GM12878 (cell line): ENCODE results near the gene LUZP2. TPM values are rescaled to one million over a fixed set of nuclear protein-coding genes. Genes with fewer than 3 reads are reported as not detected.

Experiments
- ATAC-seq: fragments of 200-7000 bp; cut with Tn5 transposase; 3 replicates; pipeline ENCODE4 v1.9.1; 2020; ENCODE audit warnings: mild to moderate bottlenecking, moderate library complexity
- BruUV-seq: library from RNA; stranded (reverse); fragments of 400-500 nt; replicated peaks from 2 replicates; lab custom pipeline; 2021; lab: Mats Ljungman, UMichigan
- CTCF ChIA-PET: fragments of 300-600 bp; sonication (Branson Sonifier 250); formaldehyde crosslinking; extraction: SDS; loops from one replicate; lab custom pipeline; 2021; ENCODE audit warnings: inconsistent platforms; lab: Yijun Ruan, JAX
- POLR2A ChIA-PET: fragments of 350-600 bp; formaldehyde crosslinking; extraction: SDS; loops from one replicate; lab custom pipeline; 2021; ENCODE audit warnings: inconsistent platforms; lab: Charles Lee
- RAD21 ChIA-PET: fragments of 300-600 bp; sonication (Branson Sonifier 250); formaldehyde crosslinking; loops from one replicate; lab custom pipeline; 2023; ENCODE audit warnings: antibody characterized with exemption; ENCODE audit not compliant: unreplicated experiment; lab: Charles Lee
- SMC1A ChIA-PET: fragments of 300-600 bp; sonication (Branson Sonifier 250); formaldehyde crosslinking; loops from one replicate; lab custom pipeline; 2023; ENCODE audit not compliant: unreplicated experiment, uncharacterized antibody; lab: Charles Lee
- DNase-seq: peaks from one replicate; pipeline ENCODE4 v3.0.0-alpha.2; 2011; ENCODE audit warnings: low read depth, low spot score
- FAIRE-seq: peaks from 3 replicates; lab custom pipeline; 2011; peaks lifted over from hg19 to GRCh38; lab: Jason Lieb, UNC
- H2AFZ ChIP-seq: 2 replicates; pipeline ENCODE4 v1.6.0; 2011; ENCODE audit warnings: low read depth, low read length, control low read depth; ENCODE audit not compliant: control insufficient read depth
- H3K27ac ChIP-seq: 2 replicates; pipeline ENCODE4 v1.5.1; 2011; ENCODE audit warnings: control low read depth; ENCODE audit not compliant: control insufficient read depth, insufficient read depth
- H3K27me3 ChIP-seq, 2 experiments: replicated peaks in 1 of 2; 2 replicates each; pipeline versions ENCODE4 v1.6.0 to v1.6.1; 2011; ENCODE audit warnings: low read length in 1 of 2; ENCODE audit not compliant: control insufficient read depth in 2 of 2, insufficient read depth in 2 of 2
- H3K36me3 ChIP-seq, 2 experiments: 2 replicates each; pipeline ENCODE4 v1.5.1; 2011; ENCODE audit warnings: low read length in 1 of 2; ENCODE audit not compliant: control insufficient read depth in 2 of 2, insufficient read depth in 2 of 2
- H3K4me1 ChIP-seq: 2 replicates; pipeline ENCODE4 v1.6.1; 2011; ENCODE audit warnings: mild to moderate bottlenecking, low read length, moderate library complexity, mixed read lengths; ENCODE audit not compliant: control insufficient read depth, insufficient read depth
- H3K4me2 ChIP-seq: 2 replicates; pipeline ENCODE4 v1.6.0; 2011; ENCODE audit warnings: control low read depth; ENCODE audit not compliant: control insufficient read depth, insufficient read depth
- H3K4me3 ChIP-seq: fragments of 200-600 bp; sonication (generic); 2 replicates; pipeline ENCODE4 v1.5.1; 2016
- H3K79me2 ChIP-seq: 2 replicates; pipeline ENCODE4 v1.6.0; 2011; ENCODE audit warnings: low read length; ENCODE audit not compliant: control insufficient read depth, insufficient read depth
- H3K9ac ChIP-seq: 2 replicates; pipeline ENCODE4 v1.8.0; 2011; ENCODE audit warnings: low read length, control low read depth, mixed read lengths; ENCODE audit not compliant: control insufficient read depth, insufficient read depth
- H3K9me3 ChIP-seq: replicated peaks from 3 replicates; pipeline ENCODE4 v1.5.1; 2011; ENCODE audit warnings: mild to moderate bottlenecking, low read length; ENCODE audit not compliant: control insufficient read depth, insufficient read depth
- H4K20me1 ChIP-seq: 2 replicates; pipeline ENCODE4 v1.6.0; 2011; ENCODE audit not compliant: control insufficient read depth, insufficient read depth
- GATAD2B ChIP-seq: fragments of 450-650 bp; conservative IDR thresholded peaks from 2 replicates; pipeline ENCODE4 v1.6.1; 2017; ENCODE audit warnings: low read depth, mild to moderate bottlenecking, moderate library complexity
- KAT2A ChIP-seq: conservative IDR thresholded peaks from 2 replicates; pipeline ENCODE4 v1.6.1; 2011; ENCODE audit warnings: low read depth, low read length; ENCODE audit not compliant: control insufficient read depth
- RBBP5 ChIP-seq: fragments of 200-600 bp; sonication (generic); conservative IDR thresholded peaks from 2 replicates; pipeline ENCODE4 v1.6.1; 2016
- SMAD5 ChIP-seq: IDR thresholded peaks from 2 replicates; pipeline ENCODE4 v1.6.1; 2016; ENCODE audit warnings: antibody characterized with exemption, low read depth
- SMARCA5 ChIP-seq: fragments of 450-650 bp; IDR thresholded peaks from 2 replicates; pipeline ENCODE4 v1.6.1; 2017; ENCODE audit warnings: mild to moderate bottlenecking
- WGBS: methylation state at CpG from one replicate; pipeline ENCODE4 v1.1.6; 2016; ENCODE audit warnings: low lambda C conversion rate; ENCODE audit not compliant: insufficient replicate concordance, insufficient coverage; ENCODE audit errors: missing lambda C conversion rate; 5-methylcytosine and 5-hydroxymethylcytosine counted together
- in situ Hi-C: fragments of 300-500 bp; cut with MboI; formaldehyde crosslinking; loops from 9 replicates; pipeline ENCODE4 v1.14.3; 2018; ENCODE audit warnings: mixed read lengths
- intact Hi-C: fragments of 100-400 bp; cut with micrococcal nuclease; formaldehyde crosslinking; loops from one replicate; pipeline ENCODE4 v1.14.2; 2022; ENCODE audit not compliant: unreplicated experiment
- polyA plus RNA-seq, 11 experiments: library from polyadenylated mRNA; depleted of rRNA in 4 of 11; unstranded in 6 of 11; stranded (reverse) in 5 of 11; fragments of >200 nt; fragmentation: Nextera tagmentation in 4 of 11; fragmentation: Illumina TruSeq in 1 of 11; extraction: Ambion mirVana in 4 of 11; extraction: Trizol in 1 of 11; gene quantifications; 1 replicate in 1 of 11; 2 replicates in 10 of 11; pipeline versions ENCODE4 v1.2.1 to v1.2.3, GENCODE V29; 2011 to 2016; ENCODE audit warnings: inconsistent platforms in 2 of 11, missing spikeins in 2 of 11, low read depth in 1 of 11
- total RNA-seq, 4 experiments: library from RNA; depleted of rRNA in 3 of 4; stranded (reverse); fragments of >200 nt in 3 of 4; fragmentation: Illumina TruSeq in 1 of 4; extraction: Trizol in 1 of 4; gene quantifications; 2 replicates each; pipeline versions ENCODE4 v1.2.1 to v1.2.3, GENCODE V29; 2013 to 2021
- TF ChIP-seq, protein P1 (sequence below): fragments of 150-350 bp; IDR thresholded peaks from 2 replicates; pipeline ENCODE4 v1.6.1; 2014; ENCODE audit warnings: mild to moderate bottlenecking, low read depth, low read length
- TF ChIP-seq, protein P2 (sequence below): fragments of 450-650 bp; IDR thresholded peaks from 2 replicates; pipeline ENCODE4 v1.6.1; 2016; ENCODE audit warnings: mild to moderate bottlenecking
- TF ChIP-seq, protein P3 (sequence below): IDR thresholded peaks from 2 replicates; pipeline ENCODE4 v1.6.1; 2012; ENCODE audit warnings: mild to moderate bottlenecking, low read depth, low read length
- TF ChIP-seq, protein P4 (sequence below): IDR thresholded peaks from 2 replicates; pipeline ENCODE4 v1.6.1; 2011; ENCODE audit warnings: mild to moderate bottlenecking, low read depth, low read length, moderate library complexity; ENCODE audit not compliant: insufficient replicate concordance

Gene LUZP2
- total and polyA plus RNA-seq, 10 of the 15 experiments (the other 5 are each of a cell fraction or from before 2014, with no cell fraction given): not detected

DNA sequence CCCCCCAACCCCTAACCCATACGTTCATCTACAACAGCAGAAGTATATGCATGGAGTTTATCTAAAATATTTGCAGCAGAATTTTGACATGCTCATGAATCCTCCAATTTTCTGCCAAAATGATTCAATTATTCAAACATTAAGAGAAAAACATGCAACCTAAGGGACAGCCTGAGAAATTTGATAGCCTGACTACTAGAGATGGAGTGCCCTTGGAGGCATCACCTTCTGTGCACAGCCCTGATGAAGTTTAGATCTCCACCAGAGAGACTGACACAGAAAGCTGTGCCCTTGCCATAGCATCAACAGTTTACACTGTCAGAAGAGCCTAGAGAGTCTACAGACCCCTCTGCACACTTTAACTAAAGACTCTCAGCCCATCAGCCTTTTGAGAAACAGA, 217.7 kb downstream of the LUZP2 start:
- no TSS peak for BruUV-seq
- Histone ChIP-seq H3K9ac (no peak overlapping the region), H3K27ac (no peak overlapping the region), H3K4me3 (no peak overlapping the region), H3K4me1 (no peaks in the 10 kb centered on the region), H3K27me3 (no peaks in the 10 kb centered on the region), H3K9me3 (no peaks in the 10 kb centered on the region), H3K4me2 (no peak overlapping the region), H3K79me2 (no peaks in the 10 kb centered on the region), H2AFZ (no peak overlapping the region), H4K20me1 (no peaks in the 10 kb centered on the region), H3K36me3 (no peaks in the 10 kb centered on the region)
- ATAC-seq (no peak), FAIRE-seq (no peak), DNase-seq (no peak)
- WGBS: 5% methylated on average over 1 of the region's 1 CpG
- ChIA-PET POLR2A (no interaction called here), CTCF (no interaction called here), RAD21 (no interaction called here), SMC1A (interaction anchor here (1.1 kb wide), 1 partner anchor 8 kb away, joined by 3 read pairs; no protein-coding TSS in a partner anchor)
- no peak for TF ChIP-seq GATAD2B
- intact Hi-C loops (no loop called here), in situ Hi-C loops (no loop called here)

DNA sequence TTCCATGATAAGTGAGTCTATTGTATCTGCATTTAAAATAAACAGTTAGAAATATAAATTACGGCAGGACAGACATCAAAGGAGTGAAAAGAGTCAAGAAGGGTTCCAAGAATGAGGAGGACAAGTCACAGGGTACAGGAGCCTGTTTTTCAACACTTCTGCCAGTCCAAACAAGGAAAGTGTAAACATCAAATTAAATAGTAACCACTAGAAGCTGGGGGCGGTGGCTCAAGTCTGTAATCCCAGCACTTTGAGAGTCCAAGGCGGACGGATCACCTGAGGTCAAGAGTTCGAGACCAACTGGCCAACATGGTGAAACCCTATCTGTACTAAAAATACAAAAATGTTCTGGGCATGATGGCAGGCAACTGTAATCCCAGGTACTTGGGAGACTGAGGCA, 219.6 kb downstream of the LUZP2 start:
- Histone ChIP-seq H3K36me3 (no peaks in the 10 kb centered on the region), H3K4me3 (no peak overlapping the region), H3K4me1 (no peaks in the 10 kb centered on the region), H4K20me1 (no peaks in the 10 kb centered on the region), H3K27ac (no peak overlapping the region), H3K27me3 (no peaks in the 10 kb centered on the region), H2AFZ (no peak overlapping the region), H3K79me2 (no peaks in the 10 kb centered on the region), H3K4me2 (no peak overlapping the region), H3K9ac (no peak overlapping the region), H3K9me3 (no peaks in the 10 kb centered on the region)
- no peak for ATAC-seq
- no peak for FAIRE-seq
- BruUV-seq: no TSS peak
- no peak for DNase-seq
- POLR2A ChIA-PET: no interaction called here
- WGBS: 46% methylated on average over 5 of the region's 5 CpGs
- intact Hi-C loops: no loop called here
- CTCF ChIA-PET: no interaction called here
- RAD21 ChIA-PET: no interaction called here
- SMC1A ChIA-PET: no interaction called here
- in situ Hi-C loops: no loop called here
- no peak for TF ChIP-seq KAT2A
- TF ChIP-seq SMARCA5: no peak
- TF ChIP-seq, protein P1, sequence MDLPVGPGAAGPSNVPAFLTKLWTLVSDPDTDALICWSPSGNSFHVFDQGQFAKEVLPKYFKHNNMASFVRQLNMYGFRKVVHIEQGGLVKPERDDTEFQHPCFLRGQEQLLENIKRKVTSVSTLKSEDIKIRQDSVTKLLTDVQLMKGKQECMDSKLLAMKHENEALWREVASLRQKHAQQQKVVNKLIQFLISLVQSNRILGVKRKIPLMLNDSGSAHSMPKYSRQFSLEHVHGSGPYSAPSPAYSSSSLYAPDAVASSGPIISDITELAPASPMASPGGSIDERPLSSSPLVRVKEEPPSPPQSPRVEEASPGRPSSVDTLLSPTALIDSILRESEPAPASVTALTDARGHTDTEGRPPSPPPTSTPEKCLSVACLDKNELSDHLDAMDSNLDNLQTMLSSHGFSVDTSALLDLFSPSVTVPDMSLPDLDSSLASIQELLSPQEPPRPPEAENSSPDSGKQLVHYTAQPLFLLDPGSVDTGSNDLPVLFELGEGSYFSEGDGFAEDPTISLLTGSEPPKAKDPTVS: no peak
- TF ChIP-seq, protein P2, sequence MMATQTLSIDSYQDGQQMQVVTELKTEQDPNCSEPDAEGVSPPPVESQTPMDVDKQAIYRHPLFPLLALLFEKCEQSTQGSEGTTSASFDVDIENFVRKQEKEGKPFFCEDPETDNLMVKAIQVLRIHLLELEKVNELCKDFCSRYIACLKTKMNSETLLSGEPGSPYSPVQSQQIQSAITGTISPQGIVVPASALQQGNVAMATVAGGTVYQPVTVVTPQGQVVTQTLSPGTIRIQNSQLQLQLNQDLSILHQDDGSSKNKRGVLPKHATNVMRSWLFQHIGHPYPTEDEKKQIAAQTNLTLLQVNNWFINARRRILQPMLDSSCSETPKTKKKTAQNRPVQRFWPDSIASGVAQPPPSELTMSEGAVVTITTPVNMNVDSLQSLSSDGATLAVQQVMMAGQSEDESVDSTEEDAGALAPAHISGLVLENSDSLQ: no peak
- TF ChIP-seq RBBP5: no peak
- TF ChIP-seq, protein P3, sequence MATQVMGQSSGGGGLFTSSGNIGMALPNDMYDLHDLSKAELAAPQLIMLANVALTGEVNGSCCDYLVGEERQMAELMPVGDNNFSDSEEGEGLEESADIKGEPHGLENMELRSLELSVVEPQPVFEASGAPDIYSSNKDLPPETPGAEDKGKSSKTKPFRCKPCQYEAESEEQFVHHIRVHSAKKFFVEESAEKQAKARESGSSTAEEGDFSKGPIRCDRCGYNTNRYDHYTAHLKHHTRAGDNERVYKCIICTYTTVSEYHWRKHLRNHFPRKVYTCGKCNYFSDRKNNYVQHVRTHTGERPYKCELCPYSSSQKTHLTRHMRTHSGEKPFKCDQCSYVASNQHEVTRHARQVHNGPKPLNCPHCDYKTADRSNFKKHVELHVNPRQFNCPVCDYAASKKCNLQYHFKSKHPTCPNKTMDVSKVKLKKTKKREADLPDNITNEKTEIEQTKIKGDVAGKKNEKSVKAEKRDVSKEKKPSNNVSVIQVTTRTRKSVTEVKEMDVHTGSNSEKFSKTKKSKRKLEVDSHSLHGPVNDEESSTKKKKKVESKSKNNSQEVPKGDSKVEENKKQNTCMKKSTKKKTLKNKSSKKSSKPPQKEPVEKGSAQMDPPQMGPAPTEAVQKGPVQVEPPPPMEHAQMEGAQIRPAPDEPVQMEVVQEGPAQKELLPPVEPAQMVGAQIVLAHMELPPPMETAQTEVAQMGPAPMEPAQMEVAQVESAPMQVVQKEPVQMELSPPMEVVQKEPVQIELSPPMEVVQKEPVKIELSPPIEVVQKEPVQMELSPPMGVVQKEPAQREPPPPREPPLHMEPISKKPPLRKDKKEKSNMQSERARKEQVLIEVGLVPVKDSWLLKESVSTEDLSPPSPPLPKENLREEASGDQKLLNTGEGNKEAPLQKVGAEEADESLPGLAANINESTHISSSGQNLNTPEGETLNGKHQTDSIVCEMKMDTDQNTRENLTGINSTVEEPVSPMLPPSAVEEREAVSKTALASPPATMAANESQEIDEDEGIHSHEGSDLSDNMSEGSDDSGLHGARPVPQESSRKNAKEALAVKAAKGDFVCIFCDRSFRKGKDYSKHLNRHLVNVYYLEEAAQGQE: no peak
- TF ChIP-seq, protein P4, sequence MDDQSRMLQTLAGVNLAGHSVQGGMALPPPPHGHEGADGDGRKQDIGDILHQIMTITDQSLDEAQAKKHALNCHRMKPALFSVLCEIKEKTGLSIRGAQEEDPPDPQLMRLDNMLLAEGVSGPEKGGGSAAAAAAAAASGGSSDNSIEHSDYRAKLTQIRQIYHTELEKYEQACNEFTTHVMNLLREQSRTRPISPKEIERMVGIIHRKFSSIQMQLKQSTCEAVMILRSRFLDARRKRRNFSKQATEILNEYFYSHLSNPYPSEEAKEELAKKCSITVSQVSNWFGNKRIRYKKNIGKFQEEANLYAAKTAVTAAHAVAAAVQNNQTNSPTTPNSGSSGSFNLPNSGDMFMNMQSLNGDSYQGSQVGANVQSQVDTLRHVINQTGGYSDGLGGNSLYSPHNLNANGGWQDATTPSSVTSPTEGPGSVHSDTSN: no peak
- TF ChIP-seq SMAD5: no peak
